NCI-H82 treated with DMSO at 0.1 percent for 48 hours (cell line): ENCODE results near the gene FAM222A.

Experiments used
- DNase-seq: peaks from one replicate; lab custom pipeline; 2025; ENCODE audit not compliant: unreplicated experiment; lab: John Stamatoyannopoulos, UW

FAM222A gene

GRCh38 chr12:109817627-109818231, 104.1 kb downstream of the FAM222A start:
- no peak for DNase-seq

GRCh38 chr12:109818253-109818652, 104.6 kb downstream of the FAM222A start:
- no peak for DNase-seq

- DNase-seq: no peak
Observed at GRCh38 chr12:109818905-109819500, 105.4 kb downstream of the FAM222A start.
